NT2/D1 (cell line): ENCODE measurements around the gene EML3.

Experiments used
- YY1 ChIP-seq: IDR thresholded peaks from 2 replicates; pipeline ENCODE4 v1.6.1; 2011; ENCODE audit not compliant: insufficient read length, insufficient read depth
- ZNF274 ChIP-seq: IDR thresholded peaks from 2 replicates; pipeline ENCODE4 v1.6.1; 2011; ENCODE audit warnings: mild to moderate bottlenecking, low read depth, low read length

- TF ChIP-seq ZNF274 (no peak), YY1 (no peak)
Measured at GRCh38 chr11:62566247-62566646, 46.3 kb downstream of the EML3 start.
